ENCODE measurements around the gene YPEL1. TPM values are rescaled to one million over a fixed set of nuclear protein-coding genes. Genes with fewer than 3 reads are reported as not detected.

The YPEL1 gene
- total and polyA plus RNA-seq, 2 of the 13 experiments (the other 11 are each of a cell fraction or from before 2014, with no cell fraction given) = 0.33 to 2.5 TPM

DNA sequence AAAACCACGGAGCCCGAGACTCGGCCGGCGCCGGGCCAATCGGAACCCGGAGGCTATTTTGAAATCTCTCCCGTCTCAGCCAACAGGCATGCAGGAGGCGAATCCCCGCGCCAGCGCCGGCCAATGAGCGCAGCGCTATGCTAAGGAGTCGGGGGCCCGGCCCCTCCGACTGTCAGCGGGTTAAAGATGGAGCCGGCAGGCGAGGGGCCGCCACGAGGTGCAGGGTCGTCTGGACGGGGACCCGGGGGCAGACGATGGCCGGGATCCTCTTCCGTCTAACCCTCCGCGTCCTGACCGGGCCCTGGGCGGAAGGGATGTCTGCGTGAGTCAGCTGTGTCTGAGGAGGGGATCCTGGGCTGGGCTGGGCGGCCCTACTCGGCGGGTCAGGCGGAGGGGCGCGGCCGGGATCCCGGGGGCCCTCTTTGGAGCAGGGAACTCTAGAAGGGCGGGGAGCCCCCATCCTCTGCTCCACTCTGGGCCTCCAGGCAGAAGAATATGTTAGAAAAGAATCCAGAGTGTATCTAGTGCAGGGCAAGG, 83.5 kb downstream of the YPEL1 start (continued):
- TF ChIP-seq, protein P1, sequence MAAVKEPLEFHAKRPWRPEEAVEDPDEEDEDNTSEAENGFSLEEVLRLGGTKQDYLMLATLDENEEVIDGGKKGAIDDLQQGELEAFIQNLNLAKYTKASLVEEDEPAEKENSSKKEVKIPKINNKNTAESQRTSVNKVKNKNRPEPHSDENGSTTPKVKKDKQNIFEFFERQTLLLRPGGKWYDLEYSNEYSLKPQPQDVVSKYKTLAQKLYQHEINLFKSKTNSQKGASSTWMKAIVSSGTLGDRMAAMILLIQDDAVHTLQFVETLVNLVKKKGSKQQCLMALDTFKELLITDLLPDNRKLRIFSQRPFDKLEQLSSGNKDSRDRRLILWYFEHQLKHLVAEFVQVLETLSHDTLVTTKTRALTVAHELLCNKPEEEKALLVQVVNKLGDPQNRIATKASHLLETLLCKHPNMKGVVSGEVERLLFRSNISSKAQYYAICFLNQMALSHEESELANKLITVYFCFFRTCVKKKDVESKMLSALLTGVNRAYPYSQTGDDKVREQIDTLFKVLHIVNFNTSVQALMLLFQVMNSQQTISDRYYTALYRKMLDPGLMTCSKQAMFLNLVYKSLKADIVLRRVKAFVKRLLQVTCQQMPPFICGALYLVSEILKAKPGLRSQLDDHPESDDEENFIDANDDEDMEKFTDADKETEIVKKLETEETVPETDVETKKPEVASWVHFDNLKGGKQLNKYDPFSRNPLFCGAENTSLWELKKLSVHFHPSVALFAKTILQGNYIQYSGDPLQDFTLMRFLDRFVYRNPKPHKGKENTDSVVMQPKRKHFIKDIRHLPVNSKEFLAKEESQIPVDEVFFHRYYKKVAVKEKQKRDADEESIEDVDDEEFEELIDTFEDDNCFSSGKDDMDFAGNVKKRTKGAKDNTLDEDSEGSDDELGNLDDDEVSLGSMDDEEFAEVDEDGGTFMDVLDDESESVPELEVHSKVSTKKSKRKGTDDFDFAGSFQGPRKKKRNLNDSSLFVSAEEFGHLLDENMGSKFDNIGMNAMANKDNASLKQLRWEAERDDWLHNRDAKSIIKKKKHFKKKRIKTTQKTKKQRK (IDR thresholded peaks at IDR 0.05; ENCODE audit: low read length) = no peak
- TF ChIP-seq ETS1 (CRISPR knock-in tag; IDR thresholded peaks at IDR 0.05) = no peak
- TF ChIP-seq MYPOP (CRISPR knock-in tag; IDR thresholded peaks at IDR 0.05) = 0 out of 2 replicates have a peak, but pooled peaks have one; percentile 83
- TF ChIP-seq KDM2A (CRISPR knock-in tag; IDR thresholded peaks at IDR 0.05; ENCODE audit: borderline replicate concordance, low read depth) = peak; percentile 80; the same call in 1 of the 2 replicates
- TF ChIP-seq KLF9 (CRISPR knock-in tag; IDR thresholded peaks at IDR 0.05; ENCODE audit: low read depth) = no peak
- TF ChIP-seq, protein P2, sequence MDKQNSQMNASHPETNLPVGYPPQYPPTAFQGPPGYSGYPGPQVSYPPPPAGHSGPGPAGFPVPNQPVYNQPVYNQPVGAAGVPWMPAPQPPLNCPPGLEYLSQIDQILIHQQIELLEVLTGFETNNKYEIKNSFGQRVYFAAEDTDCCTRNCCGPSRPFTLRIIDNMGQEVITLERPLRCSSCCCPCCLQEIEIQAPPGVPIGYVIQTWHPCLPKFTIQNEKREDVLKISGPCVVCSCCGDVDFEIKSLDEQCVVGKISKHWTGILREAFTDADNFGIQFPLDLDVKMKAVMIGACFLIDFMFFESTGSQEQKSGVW (CRISPR knock-in tag; IDR thresholded peaks at IDR 0.05; ENCODE audit: borderline replicate concordance) = no peak
- TF ChIP-seq SMAD9 (CRISPR knock-in tag; IDR thresholded peaks at IDR 0.05) = no peak
- TF ChIP-seq SPEN (CRISPR knock-in tag; IDR thresholded peaks at IDR 0.05; ENCODE audit: low read depth) = peak; percentile 43; the same call in 1 of the 2 replicates
- peak; percentile 68; the same call in 1 of the 2 replicates for TF ChIP-seq TGIF2 (CRISPR knock-in tag; IDR thresholded peaks at IDR 0.05)
- TF ChIP-seq CSRNP1 (CRISPR knock-in tag; IDR thresholded peaks at IDR 0.05) = no peak; the same call in 1 of the 2 replicates
- no peak for TF ChIP-seq GATAD2A (CRISPR knock-in tag; IDR thresholded peaks at IDR 0.05)
- TF ChIP-seq MIXL1 (CRISPR knock-in tag; IDR thresholded peaks at IDR 0.05) = no peak
- TF ChIP-seq, protein P3, sequence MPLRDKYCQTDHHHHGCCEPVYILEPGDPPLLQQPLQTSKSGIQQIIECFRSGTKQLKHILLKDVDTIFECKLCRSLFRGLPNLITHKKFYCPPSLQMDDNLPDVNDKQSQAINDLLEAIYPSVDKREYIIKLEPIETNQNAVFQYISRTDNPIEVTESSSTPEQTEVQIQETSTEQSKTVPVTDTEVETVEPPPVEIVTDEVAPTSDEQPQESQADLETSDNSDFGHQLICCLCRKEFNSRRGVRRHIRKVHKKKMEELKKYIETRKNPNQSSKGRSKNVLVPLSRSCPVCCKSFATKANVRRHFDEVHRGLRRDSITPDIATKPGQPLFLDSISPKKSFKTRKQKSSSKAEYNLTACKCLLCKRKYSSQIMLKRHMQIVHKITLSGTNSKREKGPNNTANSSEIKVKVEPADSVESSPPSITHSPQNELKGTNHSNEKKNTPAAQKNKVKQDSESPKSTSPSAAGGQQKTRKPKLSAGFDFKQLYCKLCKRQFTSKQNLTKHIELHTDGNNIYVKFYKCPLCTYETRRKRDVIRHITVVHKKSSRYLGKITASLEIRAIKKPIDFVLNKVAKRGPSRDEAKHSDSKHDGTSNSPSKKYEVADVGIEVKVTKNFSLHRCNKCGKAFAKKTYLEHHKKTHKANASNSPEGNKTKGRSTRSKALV (CRISPR knock-in tag; IDR thresholded peaks at IDR 0.05) = no peak; the same call in 1 of the 2 replicates
- no peak for TF ChIP-seq HMG20B (CRISPR knock-in tag; conservative IDR thresholded peaks at IDR 0.05)
- no peak for TF ChIP-seq XBP1 (CRISPR knock-in tag; IDR thresholded peaks at IDR 0.05)
- TF ChIP-seq KAT2B (IDR thresholded peaks at IDR 0.05; ENCODE audit: borderline replicate concordance, low read depth, low read length) = no peak
- peak; percentile 41; the same call in 1 of the 2 replicates for TF ChIP-seq TFAP4 (IDR thresholded peaks at IDR 0.05; ENCODE audit: borderline replicate concordance, low read depth)
- TF ChIP-seq, protein P4, sequence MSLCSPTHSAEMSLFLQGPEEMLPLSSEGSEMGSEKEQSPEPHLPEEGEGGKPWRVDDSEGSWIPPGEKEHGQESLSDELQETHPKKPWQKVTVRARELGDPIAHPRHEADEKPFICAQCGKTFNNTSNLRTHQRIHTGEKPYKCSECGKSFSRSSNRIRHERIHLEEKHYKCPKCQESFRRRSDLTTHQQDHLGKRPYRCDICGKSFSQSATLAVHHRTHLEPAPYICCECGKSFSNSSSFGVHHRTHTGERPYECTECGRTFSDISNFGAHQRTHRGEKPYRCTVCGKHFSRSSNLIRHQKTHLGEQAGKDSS (CRISPR knock-in tag; IDR thresholded peaks at IDR 0.05; ENCODE audit: borderline replicate concordance, low read depth) = no peak

Data from HepG2 (cell line).